VCaP (cell line): Measurements from ENCODE around the gene CTBP2.

Experiments used
- H3K27ac ChIP-seq: fragments of 450-650 bp; 2 replicates; pipeline ENCODE4 v1.5.1; 2017
- CTCF ChIP-seq: fragments of 450-650 bp; conservative IDR thresholded peaks from 2 replicates; pipeline ENCODE4 v1.5.1; 2017; ENCODE audit warnings: mild to moderate bottlenecking, moderate library complexity

The CTBP2 gene

GRCh38 chr10:125005312-125006187 is 154.8 kb downstream of the CTBP2 start:
- H3K27ac ChIP-seq = no peak overlapping the region
- no peak for TF ChIP-seq CTCF

GRCh38 chr10:125004571-125005311 is 155.6 kb downstream of the CTBP2 start:
- no peak overlapping the region for H3K27ac ChIP-seq
- TF ChIP-seq CTCF = no peak

- TF ChIP-seq CTCF = no peak
- H3K27ac ChIP-seq = no peak overlapping the region
Observed at GRCh38 chr10:125003901-125004467, 156.4 kb downstream of the CTBP2 start.

GRCh38 chr10:125003146-125003900 is 157.0 kb downstream of the CTBP2 start:
- TF ChIP-seq CTCF = peak; percentile 10; the same call in 1 of the 2 replicates
- no peak overlapping the region for H3K27ac ChIP-seq

- no peak for TF ChIP-seq CTCF
- no peak overlapping the region for H3K27ac ChIP-seq
Observed at GRCh38 chr10:125002423-125003145, 157.8 kb downstream of the CTBP2 start.

GRCh38 chr10:125002047-125002422 is 158.3 kb downstream of the CTBP2 start:
- no peak overlapping the region; the same call in 1 of the 2 replicates for H3K27ac ChIP-seq
- TF ChIP-seq CTCF = no peak
